Ectodermal cell (in vitro differentiated cells): Measurements from ENCODE around the gene TCFL5.

Source experiments
- H3K27ac ChIP-seq: 2 replicates; pipeline ENCODE4 v1.7.0; 2013; ENCODE audit warnings: mild to moderate bottlenecking, low read depth, low read length; ENCODE audit not compliant: insufficient read depth, poor library complexity, severe bottlenecking
- H3K27me3 ChIP-seq: 2 replicates; pipeline ENCODE4 v1.7.0; 2013; ENCODE audit warnings: mild to moderate bottlenecking, low read length; ENCODE audit not compliant: insufficient read depth, control insufficient read depth, poor library complexity, severe bottlenecking
- H3K36me3 ChIP-seq: one replicate; pipeline ENCODE4 v1.7.0; 2013; ENCODE audit warnings: low read length; ENCODE audit not compliant: control insufficient read depth, insufficient read depth
- H3K4me1 ChIP-seq: one replicate; pipeline ENCODE4 v1.7.0; 2013; ENCODE audit warnings: low read length; ENCODE audit not compliant: control insufficient read depth, insufficient read depth
- H3K4me3 ChIP-seq: 2 replicates; pipeline ENCODE4 v1.7.0; 2013; ENCODE audit warnings: low read depth, low read length, control low read depth; ENCODE audit not compliant: insufficient read depth
- H3K9me3 ChIP-seq: 2 replicates; pipeline ENCODE4 v1.7.0; 2013; ENCODE audit warnings: mild to moderate bottlenecking, low read length, moderate library complexity; ENCODE audit not compliant: control insufficient read depth
- WGBS, 2 experiments: methylation state at CpG; one replicate each; pipeline ENCODE4 v1.1.7; 2013; ENCODE audit warnings: missing lambda C conversion rate in 2 of 2; 5-methylcytosine and 5-hydroxymethylcytosine counted together

Gene TCFL5

GRCh38 chr20:62895539-62895938 is 33.9 kb upstream of the TCFL5 start:
- Histone ChIP-seq H3K27me3 (no peaks in the 10 kb centered on the region), H3K4me1 (peaks cover 19% of the 10 kb centered on the region), H3K4me3 (no peak overlapping the region), H3K9me3 (no peaks in the 10 kb centered on the region), H3K36me3 (peaks cover 37% of the 10 kb centered on the region), H3K27ac (no peak overlapping the region)
- WGBS, 2 experiments, result 93 to 94% methylated on average over 9 of the region's 9 CpGs

- WGBS, 2 experiments, result 93 to 94% methylated on average over 13 to 14 of the region's 14 CpGs
- peaks cover 50% of the 10 kb centered on the region for H3K36me3 ChIP-seq
Observed at GRCh38 chr20:62894261-62894660, 32.6 kb upstream of the TCFL5 start.

GRCh38 chr20:62893700-62894099 is 32.1 kb upstream of the TCFL5 start:
- peaks cover under 1% of the 10 kb centered on the region for H3K4me1 ChIP-seq
- WGBS, 2 experiments, result 93 to 95% methylated on average over 14 of the region's 14 CpGs
- peaks cover 55% of the 10 kb centered on the region for H3K36me3 ChIP-seq

More at GRCh38 chr20:62894261-62894660, 32.6 kb upstream of the TCFL5 start:
- H3K27ac ChIP-seq, result no peak overlapping the region
- H3K4me1 ChIP-seq, result peaks cover 6% of the 10 kb centered on the region
- no peaks in the 10 kb centered on the region for H3K27me3 ChIP-seq
- no peaks in the 10 kb centered on the region for H3K9me3 ChIP-seq
- no peak overlapping the region for H3K4me3 ChIP-seq

GRCh38 chr20:62892348-62893304 is 31.0 kb upstream of the TCFL5 start:
- 94 to 95% methylated on average over 25 of the region's 25 CpGs for whole genome bisulfite sequencing, 2 experiments
- Histone ChIP-seq H3K27ac (no peak overlapping the region), H3K4me1 (no peaks in the 10 kb centered on the region), H3K9me3 (no peaks in the 10 kb centered on the region), H3K27me3 (no peaks in the 10 kb centered on the region), H3K36me3 (peaks cover 65% of the 10 kb centered on the region), H3K4me3 (no peak overlapping the region)

More at GRCh38 chr20:62893700-62894099, 32.1 kb upstream of the TCFL5 start:
- Histone ChIP-seq H3K9me3 (no peaks in the 10 kb centered on the region), H3K27ac (no peak overlapping the region), H3K27me3 (no peaks in the 10 kb centered on the region), H3K4me3 (no peak overlapping the region)

GRCh38 chr20:62891111-62891510 is 29.5 kb upstream of the TCFL5 start:
- 95 to 96% methylated on average over 15 of the region's 15 CpGs for WGBS, 2 experiments
- Histone ChIP-seq H3K36me3 (peaks cover 68% of the 10 kb centered on the region), H3K4me1 (no peaks in the 10 kb centered on the region), H3K4me3 (no peak overlapping the region), H3K27ac (no peak overlapping the region), H3K9me3 (no peaks in the 10 kb centered on the region), H3K27me3 (no peaks in the 10 kb centered on the region)

GRCh38 chr20:62890444-62890843 is 28.8 kb upstream of the TCFL5 start:
- no peak overlapping the region for H3K4me3 ChIP-seq
- H3K9me3 ChIP-seq, result no peaks in the 10 kb centered on the region
- H3K27ac ChIP-seq, result no peak overlapping the region
- 95 to 97% methylated on average over 7 of the region's 7 CpGs for WGBS, 2 experiments
- no peaks in the 10 kb centered on the region for H3K27me3 ChIP-seq
- peaks cover 65% of the 10 kb centered on the region for H3K36me3 ChIP-seq
- H3K4me1 ChIP-seq, result no peaks in the 10 kb centered on the region

- no peaks in the 10 kb centered on the region for H3K9me3 ChIP-seq
- no peaks in the 10 kb centered on the region for H3K27me3 ChIP-seq
Observed at GRCh38 chr20:62889871-62890270, 28.2 kb upstream of the TCFL5 start.

GRCh38 chr20:62889411-62889810 is 27.8 kb upstream of the TCFL5 start:
- H3K36me3 ChIP-seq, result peaks cover 61% of the 10 kb centered on the region
- no peaks in the 10 kb centered on the region for H3K27me3 ChIP-seq
- no peaks in the 10 kb centered on the region for H3K4me1 ChIP-seq
- no peaks in the 10 kb centered on the region for H3K9me3 ChIP-seq
- 95 to 98% methylated on average over 8 of the region's 8 CpGs for WGBS, 2 experiments
- no peak overlapping the region for H3K27ac ChIP-seq
- no peak overlapping the region for H3K4me3 ChIP-seq

More at GRCh38 chr20:62889871-62890270, 28.2 kb upstream of the TCFL5 start:
- 95 to 96% methylated on average over 9 of the region's 9 CpGs for WGBS, 2 experiments
- Histone ChIP-seq H3K27ac (no peak overlapping the region), H3K4me3 (no peak overlapping the region), H3K36me3 (peaks cover 65% of the 10 kb centered on the region), H3K4me1 (no peaks in the 10 kb centered on the region)

- Histone ChIP-seq H3K36me3 (peaks cover 58% of the 10 kb centered on the region), H3K9me3 (no peaks in the 10 kb centered on the region), H3K4me3 (no peak overlapping the region), H3K27me3 (no peaks in the 10 kb centered on the region), H3K4me1 (no peaks in the 10 kb centered on the region), H3K27ac (no peak overlapping the region)
- 96% methylated on average over 17 of the region's 17 CpGs for WGBS, 2 experiments
Observed at GRCh38 chr20:62888910-62889309, 27.3 kb upstream of the TCFL5 start.

GRCh38 chr20:62888406-62888805 is 26.8 kb upstream of the TCFL5 start:
- Histone ChIP-seq H3K27ac (no peak overlapping the region), H3K9me3 (no peaks in the 10 kb centered on the region), H3K27me3 (no peaks in the 10 kb centered on the region), H3K4me3 (no peak overlapping the region), H3K36me3 (peaks cover 54% of the 10 kb centered on the region), H3K4me1 (no peaks in the 10 kb centered on the region)
- 94 to 95% methylated on average over 16 of the region's 16 CpGs for WGBS, 2 experiments
